Head of caudate nucleus (tissue), 42 donors: Measurements from ENCODE around the gene MORC3.
A peak's percentile ranks its signal among the peaks of the same experiment; 100 is the strongest.
"Not testable (repeated sequence)": the region's sequence is repeated elsewhere in the genome, so short reads cannot be mapped to it uniquely, and the experiment has no call there.

ENCODE experiments used
- DNase-seq, 42 donors: peaks; one replicate each; pipeline versions ENCODE4 v3.0.0 to v3.0.0-alpha.2; 2020 to 2021; ENCODE audit warnings: mixed read lengths in 7 of 42
- intact Hi-C: fragments of 100-400 bp; cut with DNase I; formaldehyde crosslinking; loops from one replicate; pipeline ENCODE4 v1.15.0; 2022

MORC3 gene

GRCh38 chr21:36319767-36320420 lies at the start of gene MORC3:
Gene MORC3, plus strand, starts transcription at chr21:36320197. Its CDS starts 68 bp downstream, at chr21:36320265.
- intact Hi-C loops = loop anchor here (5.0 kb wide), 1 partner anchor 168 kb away; no protein-coding TSS in a partner anchor
- peak; percentile 94 to 99 (median 98) for DNase-seq

- DNase-seq, intact Hi-C loops: not testable (repeated sequence)
Observed at GRCh38 chr21:36270786-36271695, 49.0 kb upstream of the MORC3 start.

GRCh38 chr21:36274128-36274527 lies 45.9 kb upstream of the MORC3 start:
- intact Hi-C loops = no loop called here
- no peak for DNase-seq

GRCh38 chr21:36282568-36283230 lies 37.3 kb upstream of the MORC3 start:
- intact Hi-C loops = no loop called here
- DNase-seq = peak in 2 of 42 donors; percentile 28 to 41

GRCh38 chr21:36283231-36283622 lies 36.8 kb upstream of the MORC3 start:
- intact Hi-C loops, DNase-seq: not testable (repeated sequence)

- intact Hi-C loops = no loop called here
- DNase-seq = no peak
Observed at GRCh38 chr21:36288651-36289243, 31.2 kb upstream of the MORC3 start.

- intact Hi-C loops = no loop called here
- no peak for DNase-seq
Observed at GRCh38 chr21:36291509-36291908, 28.5 kb upstream of the MORC3 start.

GRCh38 chr21:36297406-36297937 lies 22.5 kb upstream of the MORC3 start:
- no peak for DNase-seq
- intact Hi-C loops = no loop called here

- intact Hi-C loops = no loop called here
- DNase-seq = peak in 21 of 42 donors; percentile 10 to 65 (median 28)
Observed at GRCh38 chr21:36297938-36298572, 21.9 kb upstream of the MORC3 start.

- intact Hi-C loops = no loop called here
- peak in 1 of 42 donors; percentile 5 for DNase-seq
Observed at GRCh38 chr21:36306872-36307534, 13.0 kb upstream of the MORC3 start.

GRCh38 chr21:36310016-36310415 lies 10.0 kb upstream of the MORC3 start:
- intact Hi-C loops = no loop called here
- peak in 1 of 42 donors; percentile 11 for DNase-seq

GRCh38 chr21:36313446-36313845 lies 6.6 kb upstream of the MORC3 start:
- intact Hi-C loops, DNase-seq: not testable (repeated sequence)

- DNase-seq, intact Hi-C loops: not testable (repeated sequence)
Observed at GRCh38 chr21:36316045-36316444, 4.0 kb upstream of the MORC3 start.

GRCh38 chr21:36316872-36317484 lies 3.0 kb upstream of the MORC3 start:
- intact Hi-C loops = no loop called here
- DNase-seq = no peak

- peak in 9 of 42 donors; percentile 11 to 56 (median 25) for DNase-seq
- intact Hi-C loops = not testable (repeated sequence)
Observed at GRCh38 chr21:36319406-36319766, 611 bp upstream of the MORC3 start.

- intact Hi-C loops = loop anchor here (5.0 kb wide), 1 partner anchor 168 kb away; no protein-coding TSS in a partner anchor
- DNase-seq = peak in 38 of 42 donors; percentile 27 to 87 (median 70)
Observed at GRCh38 chr21:36320421-36321324, 676 bp downstream of the MORC3 start.
